ENCODE results near the gene FIG4. TPM values are rescaled to one million over a fixed set of nuclear protein-coding genes. Genes with fewer than 3 reads are reported as not detected.
A peak's percentile ranks its signal among the peaks of the same experiment; 100 is the strongest.

FIG4 gene
- total and polyA plus RNA-seq, 2 donors (not counting 1 experiment from before 2014, with no cell fraction given), result 21.1 to 38.3 TPM

DNA sequence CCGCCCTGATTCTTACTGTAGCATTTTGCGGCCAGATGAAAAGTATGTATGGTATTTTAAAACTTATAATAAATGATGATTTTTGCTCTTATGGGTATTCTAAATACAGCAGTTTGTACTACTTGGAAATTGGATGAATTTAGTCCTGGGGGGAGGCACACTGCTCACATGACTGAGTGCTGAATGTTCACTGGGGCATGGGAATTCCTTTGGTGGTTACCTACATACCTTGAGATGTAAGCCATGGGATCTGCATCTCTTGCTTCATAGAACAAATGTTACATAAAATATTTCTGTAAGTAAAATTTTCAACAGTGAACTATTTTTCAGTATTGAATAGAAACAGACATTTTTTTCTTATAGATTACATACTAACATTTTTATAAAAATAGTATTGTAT is 71.1 kb downstream of the FIG4 start:
- Histone ChIP-seq H2AFZ (ENCODE audit: low read length) (no peak overlapping the region), H3K9ac (ENCODE audit: insufficient read depth, low read length) (no peak overlapping the region), H3K9me3 (ENCODE audit: control insufficient read depth, insufficient read depth, low read depth, low read length) (no peaks in the 10 kb centered on the region), H3K4me3 (replicated peaks in 1 of 4; ENCODE audit: control extremely low read depth in 1 of 4, insufficient read depth in 1 of 4, low read depth in 3 of 4, low read length in 4 of 4) (no peak overlapping the region), H3K4me2 (ENCODE audit: extremely low read depth, insufficient read depth, low read length) (no peak overlapping the region), H3K79me2 (ENCODE audit: control insufficient read depth, insufficient read depth, low read length) (no peaks in the 10 kb centered on the region), H3K4me1 (ENCODE audit: control insufficient read depth, extremely low read depth, insufficient read depth, low read length) (peaks cover 2% of the 10 kb centered on the region), H3K27ac (ENCODE audit: insufficient read depth, low read length) (no peak overlapping the region), H4K20me1 (ENCODE audit: control insufficient read depth, extremely low read depth, insufficient read depth, low read length) (no peaks in the 10 kb centered on the region), H3K27me3 (ENCODE audit: control insufficient read depth, insufficient read depth, low read length) (no peaks in the 10 kb centered on the region), H3K36me3 (ENCODE audit: control insufficient read depth, insufficient read depth, low read length) (no peaks in the 10 kb centered on the region)
- TF ChIP-seq CTCF (conservative IDR thresholded peaks at IDR 0.05 in 1 of 2, IDR thresholded peaks at IDR 0.05 in 1 of 2; ENCODE audit: low read depth in 1 of 2, low read length in 2 of 2) (no peak), EZH2 (IDR thresholded peaks at IDR 0.05; ENCODE audit: low read length, missing control alignments) (no peak)
- no peak for DNase-seq (ENCODE audit: low read depth in 2 of 2)

DNA sequence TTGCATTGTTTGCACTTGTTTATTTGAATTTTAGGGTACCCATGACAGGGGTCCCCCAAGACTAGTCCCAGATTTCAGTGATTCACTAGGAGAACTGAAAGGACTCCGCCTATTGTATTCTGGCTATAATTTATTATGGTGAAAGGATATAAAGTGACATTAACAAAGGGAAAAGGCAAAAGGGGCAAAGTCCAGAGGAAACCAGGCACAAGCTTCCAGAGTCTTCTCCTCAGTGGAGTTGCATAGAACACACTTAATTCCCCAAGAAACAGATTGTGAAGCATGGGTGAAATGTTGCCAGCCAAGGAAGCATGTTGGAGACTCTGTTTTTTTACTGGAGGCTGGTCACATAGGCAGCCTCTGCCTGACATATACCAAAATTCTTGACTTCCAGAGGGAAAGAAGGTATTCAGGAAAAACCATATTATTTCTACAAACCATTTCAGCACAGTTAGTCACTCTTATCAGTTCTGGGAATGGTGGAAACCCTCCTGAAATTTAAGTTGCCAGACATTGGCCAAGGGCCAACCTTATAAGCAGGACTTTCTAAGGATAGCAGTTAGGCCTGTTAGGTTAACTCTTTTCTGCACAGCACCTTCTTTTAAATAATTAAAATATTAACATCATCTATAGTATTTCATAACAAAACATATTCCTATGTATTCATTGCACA is 71.8 kb downstream of the FIG4 start:
- Histone ChIP-seq H3K4me3 (replicated peaks in 1 of 4; ENCODE audit: control extremely low read depth in 1 of 4, insufficient read depth in 1 of 4, low read depth in 3 of 4, low read length in 4 of 4) (no peak overlapping the region), H3K27me3 (ENCODE audit: control insufficient read depth, insufficient read depth, low read length) (no peaks in the 10 kb centered on the region), H4K20me1 (ENCODE audit: control insufficient read depth, extremely low read depth, insufficient read depth, low read length) (no peaks in the 10 kb centered on the region), H3K36me3 (ENCODE audit: control insufficient read depth, insufficient read depth, low read length) (no peaks in the 10 kb centered on the region), H3K4me2 (ENCODE audit: extremely low read depth, insufficient read depth, low read length) (no peak overlapping the region), H3K79me2 (ENCODE audit: control insufficient read depth, insufficient read depth, low read length) (no peaks in the 10 kb centered on the region), H3K9ac (ENCODE audit: insufficient read depth, low read length) (no peak overlapping the region), H2AFZ (ENCODE audit: low read length) (no peak overlapping the region), H3K4me1 (ENCODE audit: control insufficient read depth, extremely low read depth, insufficient read depth, low read length) (peaks cover 2% of the 10 kb centered on the region), H3K27ac (ENCODE audit: insufficient read depth, low read length) (no peak overlapping the region), H3K9me3 (ENCODE audit: control insufficient read depth, insufficient read depth, low read depth, low read length) (no peaks in the 10 kb centered on the region)
- TF ChIP-seq EZH2 (IDR thresholded peaks at IDR 0.05; ENCODE audit: low read length, missing control alignments) (no peak), CTCF (conservative IDR thresholded peaks at IDR 0.05 in 1 of 2, IDR thresholded peaks at IDR 0.05 in 1 of 2; ENCODE audit: low read depth in 1 of 2, low read length in 2 of 2) (no peak)
- peak; percentile 35 to 71 for DNase-seq (ENCODE audit: low read depth in 2 of 2)

DNA sequence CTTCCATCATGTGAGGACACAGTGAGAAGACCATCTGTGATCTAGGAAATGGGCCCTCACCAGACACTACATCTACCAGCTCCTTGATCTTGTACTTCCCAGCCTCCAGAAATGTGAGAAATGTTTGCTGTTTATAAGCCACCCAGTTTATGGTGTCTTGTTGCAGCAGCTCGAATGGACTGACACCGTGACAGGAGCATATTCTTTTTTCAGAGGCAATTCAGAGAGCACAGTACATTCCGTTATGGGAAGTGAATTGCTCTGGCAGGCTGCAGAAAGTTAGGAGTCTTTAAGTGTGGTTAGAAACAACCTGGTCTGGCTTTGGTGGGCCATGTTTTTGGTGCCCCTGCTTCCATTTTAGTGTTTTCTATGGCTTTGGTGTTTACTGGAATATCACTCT is 75.1 kb downstream of the FIG4 start:
- TF ChIP-seq EZH2 (IDR thresholded peaks at IDR 0.05; ENCODE audit: low read length, missing control alignments) (no peak), CTCF (conservative IDR thresholded peaks at IDR 0.05 in 1 of 2, IDR thresholded peaks at IDR 0.05 in 1 of 2; ENCODE audit: low read depth in 1 of 2, low read length in 2 of 2) (no peak)
- DNase-seq (ENCODE audit: low read depth in 2 of 2), result no peak
- H3K4me1 ChIP-seq (ENCODE audit: control insufficient read depth, extremely low read depth, insufficient read depth, low read length), result peaks cover 2% of the 10 kb centered on the region
- no peak overlapping the region for H2AFZ ChIP-seq (ENCODE audit: low read length)
- H3K27ac ChIP-seq (ENCODE audit: insufficient read depth, low read length), result no peak overlapping the region
- no peaks in the 10 kb centered on the region for H3K36me3 ChIP-seq (ENCODE audit: control insufficient read depth, insufficient read depth, low read length)
- no peaks in the 10 kb centered on the region for H3K9me3 ChIP-seq (ENCODE audit: control insufficient read depth, insufficient read depth, low read depth, low read length)
- no peak overlapping the region for H3K9ac ChIP-seq (ENCODE audit: insufficient read depth, low read length)
- no peaks in the 10 kb centered on the region for H3K27me3 ChIP-seq (ENCODE audit: control insufficient read depth, insufficient read depth, low read length)
- H3K4me2 ChIP-seq (ENCODE audit: extremely low read depth, insufficient read depth, low read length), result no peak overlapping the region
- H3K79me2 ChIP-seq (ENCODE audit: control insufficient read depth, insufficient read depth, low read length), result no peaks in the 10 kb centered on the region
- H4K20me1 ChIP-seq (ENCODE audit: control insufficient read depth, extremely low read depth, insufficient read depth, low read length), result no peaks in the 10 kb centered on the region
- no peak overlapping the region for H3K4me3 ChIP-seq (replicated peaks in 1 of 4; ENCODE audit: control extremely low read depth in 1 of 4, insufficient read depth in 1 of 4, low read depth in 3 of 4, low read length in 4 of 4)
